Adrenal gland (tissue), 5 donors: Measurements from ENCODE around the gene PAX7.

Experiments used
- POLR2A ChIP-seq, 2 donors: fragments of 450-650 bp; IDR thresholded peaks; one replicate each; pipeline ENCODE4 v1.6.1; 2017; ENCODE audit warnings: antibody characterized with exemption in 2 of 2, mild to moderate bottlenecking in 2 of 2, moderate library complexity in 1 of 2
- TF ChIP-seq, protein P1 (sequence below), 6 experiments: fragments of 450-650 bp in 4 of 6; fragments of 200-600 bp in 2 of 6; sonication (generic) in 1 of 6; IDR thresholded peaks; 1 replicate in 5 of 6; 2 replicates in 1 of 6; pipeline versions ENCODE4 v1.5.1 to v1.8.0; 2016 to 2021; ENCODE audit warnings: antibody characterized with exemption in 6 of 6, mild to moderate bottlenecking in 2 of 6, moderate library complexity in 1 of 6
- donor health status: DM: no; HTN: no; CAD: no.

DNA sequence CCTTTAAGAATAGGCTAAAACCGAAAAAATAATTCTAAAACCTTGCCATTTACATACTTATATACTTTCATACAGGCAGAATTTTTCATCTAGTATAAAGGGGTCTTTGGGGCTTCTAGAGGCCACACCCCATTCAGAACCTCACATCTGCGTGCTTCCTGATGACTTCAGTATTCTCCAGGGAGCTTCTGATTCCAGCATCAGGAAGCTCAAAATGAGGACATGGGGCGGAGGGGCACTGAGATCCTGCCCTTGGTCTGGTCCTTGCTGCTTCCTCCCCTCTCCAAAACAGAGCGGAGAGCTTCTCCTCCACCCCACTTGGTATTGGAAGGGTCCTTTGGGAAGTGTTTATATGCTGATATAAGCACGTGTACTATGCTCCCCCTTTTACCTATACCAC lies 13.8 kb downstream of the PAX7 start:
- TF ChIP-seq, protein P1, sequence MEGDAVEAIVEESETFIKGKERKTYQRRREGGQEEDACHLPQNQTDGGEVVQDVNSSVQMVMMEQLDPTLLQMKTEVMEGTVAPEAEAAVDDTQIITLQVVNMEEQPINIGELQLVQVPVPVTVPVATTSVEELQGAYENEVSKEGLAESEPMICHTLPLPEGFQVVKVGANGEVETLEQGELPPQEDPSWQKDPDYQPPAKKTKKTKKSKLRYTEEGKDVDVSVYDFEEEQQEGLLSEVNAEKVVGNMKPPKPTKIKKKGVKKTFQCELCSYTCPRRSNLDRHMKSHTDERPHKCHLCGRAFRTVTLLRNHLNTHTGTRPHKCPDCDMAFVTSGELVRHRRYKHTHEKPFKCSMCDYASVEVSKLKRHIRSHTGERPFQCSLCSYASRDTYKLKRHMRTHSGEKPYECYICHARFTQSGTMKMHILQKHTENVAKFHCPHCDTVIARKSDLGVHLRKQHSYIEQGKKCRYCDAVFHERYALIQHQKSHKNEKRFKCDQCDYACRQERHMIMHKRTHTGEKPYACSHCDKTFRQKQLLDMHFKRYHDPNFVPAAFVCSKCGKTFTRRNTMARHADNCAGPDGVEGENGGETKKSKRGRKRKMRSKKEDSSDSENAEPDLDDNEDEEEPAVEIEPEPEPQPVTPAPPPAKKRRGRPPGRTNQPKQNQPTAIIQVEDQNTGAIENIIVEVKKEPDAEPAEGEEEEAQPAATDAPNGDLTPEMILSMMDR (IDR thresholded peaks at IDR 0.05), result no peak
- no peak for TF ChIP-seq POLR2A (IDR thresholded peaks at IDR 0.05)
